Hematopoietic multipotent progenitor cell treated with erythropoietin and hydrocortisone succinate and interleukin-3 and kit ligand, for 4 days (in vitro differentiated cells): ENCODE measurements around the gene GATD1.

Experiments used
- DNase-seq: peaks from one replicate; pipeline ENCODE4 v3.0.0-alpha.2; 2015

Gene GATD1

GRCh38 chr11:724778-725386, 52.4 kb downstream of the GATD1 start:
- DNase-seq, result no peak

- no peak for DNase-seq
Observed at GRCh38 chr11:724049-724777, 53.1 kb downstream of the GATD1 start.

GRCh38 chr11:723120-723883, 54.0 kb downstream of the GATD1 start:
- DNase-seq, result peak; percentile 85

GRCh38 chr11:722346-722811, 54.9 kb downstream of the GATD1 start:
- no peak for DNase-seq

- DNase-seq, result peak; percentile 73
Observed at GRCh38 chr11:721741-722345, 55.4 kb downstream of the GATD1 start.

GRCh38 chr11:721247-721740, 56.0 kb downstream of the GATD1 start:
- DNase-seq, result no peak

- peak; percentile 51 for DNase-seq
Observed at GRCh38 chr11:720642-721246, 56.5 kb downstream of the GATD1 start.

- no peak for DNase-seq
Observed at GRCh38 chr11:720017-720641, 57.2 kb downstream of the GATD1 start.

GRCh38 chr11:719214-720016, 57.9 kb downstream of the GATD1 start:
- DNase-seq, result no peak
